K562 treated with DMSO at 1 percent for 12 hours (cell line): Measurements from ENCODE around the gene OTOP1. TPM values are rescaled to one million over a fixed set of nuclear protein-coding genes. Genes with fewer than 3 reads are reported as not detected.

Experiments used
- total RNA-seq: library from RNA; unstranded; fragments of 300-600 nt; gene quantifications from 2 replicates; pipeline ENCODE4 v1.2.3, GENCODE V29; 2022; ENCODE audit not compliant: insufficient read depth

OTOP1 gene
- not detected in 2 replicates for total RNA-seq

DNA sequence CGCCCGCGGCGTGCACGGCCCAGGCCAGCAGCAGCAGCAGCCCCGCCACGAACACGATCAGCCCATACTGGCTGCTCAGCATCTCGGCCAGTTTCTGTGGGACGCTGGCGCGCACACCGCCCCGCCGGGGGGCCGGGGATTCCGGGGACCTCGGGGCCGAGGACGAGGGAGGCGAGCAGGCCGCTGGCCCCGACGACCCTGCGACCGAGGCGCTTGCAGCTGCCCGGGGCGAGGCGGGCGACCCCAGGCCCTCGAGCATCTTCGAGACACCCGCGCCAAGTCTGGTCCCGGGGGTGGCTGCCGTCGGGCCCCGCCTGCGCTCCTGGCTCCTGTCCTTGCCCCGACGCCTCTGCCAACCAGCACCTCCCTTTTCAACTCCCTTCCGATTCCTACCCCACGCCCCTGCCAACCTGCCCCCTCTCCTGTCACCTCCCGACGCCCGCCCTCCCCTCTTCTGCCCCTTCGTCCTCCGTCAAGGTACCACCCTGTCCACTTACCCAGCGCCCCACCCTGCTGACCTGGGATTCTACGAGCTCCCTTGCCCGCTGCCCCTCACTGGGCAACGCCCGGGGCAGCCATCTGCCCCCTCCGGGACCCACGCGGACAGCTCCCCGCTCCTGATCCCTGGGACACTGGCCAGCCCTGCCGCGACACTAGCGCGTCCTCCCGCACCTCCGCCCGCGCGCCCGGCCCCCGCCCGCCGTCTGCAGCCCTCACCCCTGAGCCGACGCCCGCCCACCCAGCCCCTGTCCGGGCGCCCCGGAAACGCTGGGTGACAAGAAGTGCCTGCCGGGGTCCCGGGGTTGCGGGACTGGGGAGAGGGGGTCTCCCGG lies at the start of gene OTOP1:
Gene OTOP1, minus strand, starts transcription at position 324 of the 833 bp plus-strand sequence. Its CDS starts 65 bp downstream, at position 259.

GRCh38 chr4:4248029-4248884 lies 21.5 kb upstream of the OTOP1 start, which contains the start of gene TMEM128:
Gene TMEM128 (minus strand): TSS chr4:4248223. CDS start chr4:4248202, 21 bp downstream.

Other genes with a start within 250 kb of the OTOP1 start
- 12.2 and 17.4 TPM in 2 replicates for gene TMEM128, start 21.3 kb upstream of the OTOP1 start, total RNA-seq
- 23.8 and 28.9 TPM in 2 replicates for gene LYAR, start 63.2 kb upstream of the OTOP1 start, total RNA-seq
- gene ZBTB49, start 63.3 kb upstream of the OTOP1 start, total RNA-seq: 2.2 and 4.4 TPM in 2 replicates
- gene NSG1, start 160.2 kb upstream of the OTOP1 start, total RNA-seq: not detected in 2 replicates